ENCODE measurements around the gene PAK4.
"Not testable (repeated sequence)": the region's sequence is repeated elsewhere in the genome, so short reads cannot be mapped to it uniquely, and the experiment has no call there.

PAK4 gene

GRCh38 chr19:39211731-39212374, 86.3 kb downstream of the PAK4 start:
- no peak for DNase-seq

GRCh38 chr19:39212375-39212742, 86.8 kb downstream of the PAK4 start:
- no peak for DNase-seq

- not testable (repeated sequence) for DNase-seq
Observed at GRCh38 chr19:39215323-39215722, 89.7 kb downstream of the PAK4 start.

- DNase-seq, result no peak
Observed at GRCh38 chr19:39217094-39217493, 91.5 kb downstream of the PAK4 start.

GRCh38 chr19:39218230-39219007, 92.8 kb downstream of the PAK4 start:
- no peak for DNase-seq

GRCh38 chr19:39219108-39219507, 93.5 kb downstream of the PAK4 start:
- DNase-seq, result not testable (repeated sequence)

GRCh38 chr19:39223703-39224279, 98.2 kb downstream of the PAK4 start:
- no peak for DNase-seq

GRCh38 chr19:39224910-39225309, 99.3 kb downstream of the PAK4 start:
- no peak for DNase-seq

All from activated gamma-delta T cell (primary cell).